ENCODE results near the gene SBNO2.

The SBNO2 gene

DNA sequence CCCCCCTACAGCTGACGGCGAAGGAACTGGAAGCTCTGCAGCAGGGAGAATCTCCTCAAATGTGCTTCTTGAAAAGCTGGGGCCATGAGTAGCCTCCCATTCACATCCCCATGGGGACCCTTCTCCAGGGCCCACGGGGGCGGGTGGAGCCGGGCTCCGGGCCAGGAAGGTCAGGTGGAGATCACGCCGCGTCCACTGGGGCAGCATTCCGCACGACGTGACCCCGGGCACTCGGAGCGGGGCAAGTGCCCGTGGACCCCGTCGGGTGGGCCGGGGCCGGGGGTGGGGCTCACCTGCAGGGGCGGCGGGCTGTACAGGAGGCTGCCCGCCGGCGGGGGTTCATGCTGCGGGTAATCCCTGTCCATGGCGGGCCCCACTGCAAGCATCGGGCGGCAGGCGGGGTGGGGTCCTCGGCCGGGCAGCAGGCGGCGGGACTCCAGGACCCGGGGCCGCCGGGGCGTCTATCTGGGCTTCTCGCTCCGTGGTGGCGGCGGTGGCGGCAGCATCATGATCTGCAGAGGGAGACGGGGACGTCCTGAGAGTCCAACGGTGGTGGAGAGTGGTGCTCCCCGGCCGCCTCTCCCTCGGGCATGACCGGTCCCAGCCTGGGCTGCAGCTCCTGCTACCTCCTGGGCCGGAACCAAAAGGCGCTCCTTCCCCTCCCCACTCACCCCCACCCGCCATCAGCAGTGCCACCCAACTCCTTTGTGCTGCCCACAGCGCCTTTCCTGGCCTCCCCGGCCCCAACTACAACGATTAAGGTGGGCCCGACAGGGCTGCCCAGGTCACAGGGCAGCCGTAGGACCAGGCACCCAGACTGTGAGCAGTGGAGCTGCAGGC, 20.0 kb downstream of the SBNO2 start:
- DNase-seq, result no peak

DNA sequence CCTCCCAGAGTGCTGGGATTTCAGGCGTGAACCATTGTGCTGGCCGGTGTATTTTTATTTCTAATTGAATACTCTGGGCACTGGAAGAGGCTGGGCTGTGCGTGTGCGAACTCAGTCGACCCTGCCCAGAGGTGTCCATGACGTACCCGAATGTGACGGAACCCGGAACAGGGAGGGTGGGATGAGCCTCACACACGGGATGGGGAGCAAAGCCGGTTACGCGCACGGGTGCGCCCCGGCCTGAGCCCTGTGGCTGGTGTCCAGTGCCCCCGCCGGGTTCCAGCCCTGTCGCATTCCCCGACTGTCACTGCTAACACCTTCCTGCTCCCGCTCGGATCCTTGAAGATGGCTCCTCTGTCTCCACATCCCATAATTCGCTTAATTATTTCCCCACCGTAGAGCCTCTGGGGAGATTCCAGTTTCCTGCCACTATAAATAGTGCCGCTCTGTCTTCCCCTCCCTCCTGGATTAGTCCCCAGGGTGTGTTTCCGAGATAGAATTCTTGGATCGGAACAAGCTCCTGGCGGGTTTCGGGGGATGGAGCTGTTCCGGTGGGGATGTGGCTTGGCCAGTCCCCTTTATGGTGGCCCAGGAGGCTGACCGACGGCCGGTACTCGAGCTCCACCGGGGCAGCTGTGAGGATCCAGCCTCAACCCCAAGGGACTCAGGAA, 22.0 kb downstream of the SBNO2 start:
- no peak for DNase-seq

DNA sequence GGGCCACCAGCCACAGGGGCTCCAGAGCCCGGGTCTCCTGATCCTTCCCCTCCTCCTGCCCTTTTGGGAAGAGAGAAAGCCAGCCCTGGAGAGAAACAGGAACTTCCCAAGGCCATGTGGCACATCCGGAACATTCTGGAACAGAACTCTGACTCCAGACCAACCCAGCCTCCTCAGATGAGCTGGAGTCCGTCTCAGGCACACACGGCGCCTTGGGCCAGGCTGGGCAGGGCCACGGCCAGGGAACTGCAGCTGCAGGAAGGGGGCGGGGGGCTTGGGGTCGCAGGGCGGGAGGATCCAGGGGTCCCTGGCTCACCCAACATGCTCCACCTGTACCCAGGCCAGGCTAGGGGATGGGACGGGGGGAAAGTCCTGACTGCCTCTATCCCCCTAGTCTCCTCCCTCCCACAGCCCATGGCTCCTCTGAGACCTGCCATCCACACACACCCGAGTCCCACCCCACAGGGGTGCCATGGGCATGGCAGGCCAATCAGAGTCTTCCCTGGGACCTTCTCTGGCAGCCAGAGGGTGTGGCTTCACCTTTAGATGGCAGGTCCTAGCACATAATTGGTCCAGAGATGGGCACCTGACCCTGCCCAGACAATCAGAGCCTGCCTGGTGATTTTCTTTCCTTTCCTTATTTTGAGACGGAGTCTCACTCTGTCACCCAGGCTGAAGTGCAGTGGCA, 22.9 kb downstream of the SBNO2 start:
- no peak for DNase-seq

DNA sequence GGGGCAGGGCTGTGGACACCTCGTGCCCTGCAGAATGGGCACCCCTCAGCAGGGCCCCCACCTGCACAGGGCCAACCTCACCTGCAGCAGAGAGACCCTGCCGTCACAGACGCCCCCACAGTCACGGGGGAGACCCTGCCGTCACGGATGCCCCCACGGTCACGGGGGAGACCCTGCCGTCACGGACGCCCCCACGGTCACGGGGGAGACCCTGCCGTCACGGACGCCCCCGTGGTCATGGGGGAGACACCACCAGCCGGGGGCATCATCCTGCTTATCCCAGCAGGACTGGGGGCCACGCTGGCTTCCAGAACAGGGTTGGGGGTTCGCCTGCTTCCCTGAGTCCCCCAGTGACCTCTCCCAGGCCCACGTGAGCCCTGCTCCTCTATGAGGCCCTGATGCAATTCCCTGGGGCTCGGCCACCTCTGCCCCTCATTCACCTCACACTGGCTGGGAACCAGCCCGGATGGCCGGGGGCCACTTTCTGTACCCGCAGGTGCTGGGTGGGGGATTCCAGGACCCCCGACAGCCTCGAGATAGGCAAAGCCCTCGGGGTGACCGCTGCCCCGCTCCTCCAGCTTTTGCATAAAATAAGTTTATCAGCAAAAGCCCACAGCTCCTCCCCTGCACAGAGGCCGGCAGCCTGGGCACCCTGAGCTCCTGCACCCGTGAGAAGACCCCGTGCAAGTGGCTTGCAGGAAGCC, 23.6 kb downstream of the SBNO2 start:
- DNase-seq, result no peak

DNA sequence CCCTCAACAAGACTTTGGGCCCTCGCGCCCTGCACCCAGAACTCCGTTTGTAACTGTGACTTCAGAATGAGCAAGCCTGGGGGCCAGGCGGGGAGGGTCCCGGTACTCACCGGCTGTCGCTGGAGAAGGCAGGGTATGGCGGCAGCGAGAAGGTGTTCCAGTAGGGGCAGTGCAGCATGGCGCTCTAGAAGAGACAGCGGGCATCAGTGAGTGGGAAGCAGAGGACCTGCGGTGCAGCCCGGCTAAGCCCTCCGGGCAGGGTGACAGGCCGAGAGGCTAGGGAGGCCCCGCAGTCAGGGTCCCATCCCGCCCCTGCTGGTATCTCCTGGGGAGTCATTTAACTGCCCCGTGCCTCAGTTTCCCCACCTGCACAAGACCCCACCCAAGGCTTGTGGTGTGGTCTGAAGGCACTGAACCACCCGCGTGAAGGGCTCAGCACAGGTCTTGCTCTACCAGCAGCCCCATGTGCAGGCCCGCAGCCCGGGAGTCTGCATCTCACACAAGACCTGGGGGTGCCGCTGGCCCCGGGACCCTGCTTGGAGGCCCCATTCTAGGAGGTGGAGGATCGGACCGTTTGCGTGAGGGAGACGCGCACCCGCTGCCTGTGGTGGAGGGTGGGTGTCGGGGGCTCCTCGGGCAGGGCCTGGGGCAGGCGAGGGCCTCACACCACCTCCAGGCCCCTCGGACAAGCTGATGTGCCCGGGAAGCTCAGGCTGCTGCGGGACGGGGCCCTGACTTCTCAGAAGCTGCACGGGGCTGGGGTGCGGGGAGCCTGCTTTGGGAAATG, 24.6 kb downstream of the SBNO2 start:
- DNase-seq, result no peak

DNA sequence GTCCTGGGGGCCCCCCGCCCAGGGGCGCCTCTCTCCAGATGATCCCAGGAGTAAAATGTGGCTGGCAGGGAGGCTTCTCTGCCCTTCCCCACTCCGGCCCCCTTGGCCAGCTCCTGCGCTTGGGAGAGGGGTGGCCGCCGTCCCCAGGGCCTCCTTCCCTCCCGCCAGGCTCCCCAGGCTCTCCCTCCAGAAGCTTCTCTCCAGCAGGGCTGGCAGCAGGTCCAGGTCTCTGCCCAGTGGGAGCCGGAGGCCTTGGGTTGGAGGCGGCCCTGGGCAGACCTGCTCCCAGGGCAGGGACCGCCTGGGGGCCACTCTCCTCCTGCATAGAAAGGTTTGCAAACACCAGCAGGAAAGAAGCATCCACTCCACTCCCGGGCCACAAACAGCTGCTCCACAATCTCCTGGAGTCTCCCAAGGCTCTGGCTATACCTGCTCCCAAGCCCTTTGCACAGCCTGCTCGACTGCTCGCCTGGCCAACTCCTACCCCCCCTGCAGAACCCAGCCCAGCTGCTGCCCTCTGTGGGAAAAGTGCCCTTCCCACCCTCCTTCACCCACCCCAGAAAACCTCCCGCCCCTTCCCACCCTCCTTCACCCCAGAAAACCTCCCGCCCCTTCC, 26.0 kb downstream of the SBNO2 start:
- no peak for DNase-seq

DNA sequence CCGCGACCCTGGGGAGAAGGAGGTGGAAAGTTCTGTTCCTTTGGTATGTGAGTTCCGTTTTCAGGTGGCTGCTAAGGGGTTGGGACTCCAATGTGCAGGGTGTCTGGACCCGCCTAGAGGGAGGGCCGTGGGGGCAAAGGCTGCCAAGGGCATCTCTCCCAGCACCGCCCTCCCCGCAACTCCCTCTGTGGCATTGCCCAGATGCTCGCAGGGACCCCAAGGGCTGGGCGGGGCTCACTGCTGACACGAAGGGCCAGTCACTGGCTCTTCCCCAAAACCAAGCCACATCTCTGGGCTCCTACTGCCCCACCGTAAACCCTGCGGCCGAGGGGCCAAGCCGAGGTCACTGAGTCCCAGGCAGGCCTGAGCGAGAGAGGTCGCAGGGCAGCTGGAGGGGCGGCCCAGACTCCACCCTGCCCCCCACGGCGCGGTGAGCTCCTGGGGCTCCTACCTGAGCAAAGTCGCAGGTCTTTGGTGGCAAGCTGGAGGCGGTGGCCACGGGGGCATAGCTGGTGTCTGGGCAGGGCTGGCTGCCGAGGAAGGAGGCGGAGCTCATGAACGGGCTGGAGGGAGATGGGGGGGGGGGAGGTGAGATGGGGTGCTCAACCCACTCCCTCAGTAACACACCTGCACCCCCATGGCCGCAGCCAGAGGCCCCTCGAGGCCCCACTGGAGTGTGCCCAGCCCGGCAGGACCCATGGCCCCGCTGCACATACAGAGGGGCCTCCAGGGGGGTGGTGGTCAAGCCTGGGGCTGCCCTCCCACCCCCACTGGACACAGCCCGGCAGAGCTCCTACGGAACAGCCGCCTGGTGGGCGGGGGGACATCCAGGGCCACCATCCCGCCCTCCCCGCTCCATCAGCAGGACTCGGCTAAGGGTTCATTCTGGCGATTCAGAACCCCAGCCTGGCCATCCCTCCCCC, 26.9 kb downstream of the SBNO2 start:
- DNase-seq, result no peak

DNA sequence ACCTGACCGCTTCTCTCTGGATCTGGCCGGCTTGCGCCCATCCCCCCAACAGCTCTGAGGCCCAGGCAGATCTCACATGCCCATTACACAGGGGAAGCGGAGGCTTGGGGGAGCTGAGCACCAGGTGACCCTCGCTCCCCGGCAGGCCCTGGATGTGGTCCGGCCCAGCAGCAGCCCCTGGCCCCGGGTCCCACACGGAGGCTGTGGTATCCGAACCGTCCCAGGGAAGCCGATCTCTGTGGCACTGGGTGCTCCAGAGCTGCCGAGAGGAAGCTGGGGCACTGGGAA, 27.7 kb downstream of the SBNO2 start:
- no peak for DNase-seq

DNA sequence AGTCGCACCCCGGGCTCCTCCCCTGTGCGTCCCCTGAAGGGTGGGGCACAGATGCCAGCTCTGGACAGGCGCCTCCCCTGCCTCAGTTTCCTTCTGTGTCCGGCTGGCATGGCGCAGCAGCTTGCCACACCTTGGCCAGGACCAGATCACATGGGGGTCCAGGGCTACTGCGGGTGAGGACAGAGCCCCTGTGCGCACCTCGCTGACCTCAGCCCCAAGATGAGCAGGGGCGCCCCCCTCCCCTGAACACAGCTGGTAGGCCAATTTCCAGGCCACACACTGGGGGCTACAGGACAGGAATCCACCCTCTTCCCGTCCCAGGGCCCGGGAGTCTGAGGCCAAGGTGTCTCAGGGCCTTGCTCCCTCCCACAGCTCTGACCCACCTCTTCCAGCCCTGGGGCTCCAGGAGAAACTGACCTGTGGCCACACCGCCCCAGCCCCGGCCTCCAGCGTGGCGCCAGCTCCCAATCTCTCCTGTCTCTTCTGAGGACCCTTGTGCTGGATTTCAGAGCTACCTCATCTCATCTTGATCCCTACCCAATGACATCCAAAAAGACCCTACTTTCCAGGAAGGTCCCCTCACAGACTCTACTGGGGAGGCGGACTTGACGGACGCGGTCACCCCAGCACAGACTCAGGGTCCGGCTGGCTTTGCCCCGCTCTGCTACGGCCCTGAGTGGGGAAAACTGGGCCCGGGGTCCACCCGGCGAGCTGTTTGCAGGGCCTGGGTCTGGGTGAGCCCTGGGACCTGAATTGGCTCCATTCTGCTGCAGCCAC, 28.2 kb downstream of the SBNO2 start:
- no peak for DNase-seq

DNA sequence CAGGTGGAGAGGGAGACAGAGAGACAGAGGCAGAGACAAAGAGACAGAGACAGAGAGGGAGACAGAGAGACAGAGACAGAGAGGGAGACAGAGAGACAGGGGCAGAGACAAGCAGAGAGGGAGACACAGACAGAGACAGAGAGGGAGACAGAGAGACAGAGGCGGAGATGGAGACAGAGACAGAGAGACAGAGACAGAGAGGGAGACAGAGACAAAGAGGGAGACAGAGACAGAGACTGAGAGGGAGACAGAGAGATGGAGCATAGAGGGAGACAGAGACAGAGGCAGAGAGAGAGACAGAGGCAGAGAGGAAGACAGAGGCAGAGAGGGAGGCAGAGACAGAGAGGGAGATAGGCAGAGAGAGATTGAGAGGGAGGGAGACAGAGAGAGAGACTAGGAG, 29.3 kb downstream of the SBNO2 start:
- no peak for DNase-seq

DNA sequence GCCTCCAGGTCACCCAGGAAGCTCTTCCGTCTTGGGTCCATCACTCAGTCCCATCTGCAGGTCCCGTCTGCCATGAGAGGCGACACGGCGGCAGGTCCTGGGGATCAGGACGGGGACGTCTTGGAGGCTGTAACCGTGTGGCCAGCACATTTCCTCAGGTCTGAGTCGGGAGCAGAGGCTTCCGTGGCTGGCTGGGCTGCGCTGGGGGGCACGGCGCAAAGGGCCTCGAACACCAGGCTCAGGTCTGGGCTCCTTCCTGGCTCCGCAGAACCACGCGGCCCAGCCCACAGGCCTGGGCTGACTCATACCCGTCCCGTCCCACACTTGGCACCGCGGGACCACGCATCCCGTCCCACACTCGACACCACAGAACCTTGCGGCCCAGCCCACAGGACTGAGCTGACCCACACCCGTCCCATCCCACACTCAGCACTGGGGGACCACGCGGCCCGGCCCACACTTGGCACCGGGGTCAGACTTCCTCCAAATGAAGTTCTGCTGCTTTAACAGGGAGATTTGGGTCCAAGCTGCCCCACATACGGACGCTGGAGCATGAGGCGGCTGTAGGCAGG, 30.2 kb downstream of the SBNO2 start:
- DNase-seq, result no peak

DNA sequence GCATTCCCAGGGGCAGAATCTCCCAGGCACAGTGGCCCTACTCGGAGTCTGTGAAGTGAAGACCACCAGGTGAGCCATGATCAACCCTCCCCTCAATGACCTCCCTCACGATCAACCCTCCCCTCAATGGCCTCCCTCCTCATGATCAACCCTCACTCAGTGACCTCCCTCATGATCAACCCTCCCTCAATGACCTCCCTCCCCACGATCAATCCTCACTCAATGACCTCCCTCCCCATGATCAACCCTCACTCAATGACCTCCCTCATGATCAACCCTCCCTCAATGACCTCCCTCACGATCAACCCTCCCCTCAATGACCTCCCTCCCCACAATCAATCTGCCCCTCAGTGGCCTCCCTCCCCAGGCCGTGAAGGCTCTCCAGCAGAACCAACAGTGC, 32.1 kb downstream of the SBNO2 start:
- peak in 1 of 3 experiments; percentile 19 for DNase-seq

DNA sequence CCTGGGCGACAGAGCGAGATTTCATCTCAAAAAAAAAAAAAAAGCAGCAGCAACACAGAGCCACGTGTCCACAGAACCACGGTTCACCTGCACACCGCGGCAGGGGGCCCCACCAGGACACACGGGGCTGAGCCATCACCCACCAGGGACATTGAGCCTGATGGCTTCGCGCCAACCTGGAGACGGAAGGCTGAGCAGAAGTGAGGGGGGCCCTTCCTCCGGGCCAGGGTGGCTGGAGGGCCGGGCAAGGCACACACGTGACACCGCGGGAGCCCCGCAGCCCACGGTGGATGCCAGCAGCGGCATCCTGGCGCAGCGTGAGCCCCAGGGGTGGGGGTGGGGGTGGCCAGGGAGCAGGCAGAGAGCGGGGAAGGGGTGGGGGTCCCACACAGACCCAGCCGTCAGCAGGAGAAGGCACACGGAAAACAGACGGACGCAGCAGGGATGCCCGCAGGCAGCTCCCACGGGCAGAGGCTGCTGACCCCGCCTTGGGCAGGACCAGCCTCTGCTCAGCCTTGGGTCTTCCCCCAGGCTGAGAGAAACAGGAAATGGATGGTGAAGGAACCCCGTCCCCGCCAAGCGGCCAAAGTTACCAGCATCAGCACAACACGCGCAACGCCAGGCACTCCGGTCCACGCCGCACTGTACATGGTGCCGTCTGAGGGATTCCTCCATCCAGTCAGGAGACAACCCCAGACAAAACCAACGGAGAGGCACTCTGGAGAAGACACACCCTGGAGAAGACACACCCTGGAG, 33.6 kb downstream of the SBNO2 start:
- DNase-seq, result no peak

DNA sequence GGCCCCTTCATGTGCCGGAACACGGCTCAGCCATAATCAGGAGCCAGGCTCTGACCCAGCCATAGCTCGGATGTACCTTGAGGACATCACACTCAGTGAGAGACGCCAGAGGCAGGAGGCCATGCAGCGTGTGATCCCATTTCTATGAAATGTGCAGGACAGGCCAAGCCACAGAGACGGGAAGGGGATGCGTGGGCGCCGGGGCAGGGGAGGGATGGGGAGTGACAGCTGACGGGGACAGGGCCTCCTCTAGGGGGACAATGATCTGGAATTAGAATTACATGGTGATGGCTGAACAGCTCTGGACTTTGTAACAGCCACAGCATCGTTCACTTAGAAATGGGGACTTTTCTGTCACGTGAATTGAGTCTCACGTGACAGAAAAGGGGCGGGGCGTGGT, 34.9 kb downstream of the SBNO2 start:
- DNase-seq, result no peak

DNA sequence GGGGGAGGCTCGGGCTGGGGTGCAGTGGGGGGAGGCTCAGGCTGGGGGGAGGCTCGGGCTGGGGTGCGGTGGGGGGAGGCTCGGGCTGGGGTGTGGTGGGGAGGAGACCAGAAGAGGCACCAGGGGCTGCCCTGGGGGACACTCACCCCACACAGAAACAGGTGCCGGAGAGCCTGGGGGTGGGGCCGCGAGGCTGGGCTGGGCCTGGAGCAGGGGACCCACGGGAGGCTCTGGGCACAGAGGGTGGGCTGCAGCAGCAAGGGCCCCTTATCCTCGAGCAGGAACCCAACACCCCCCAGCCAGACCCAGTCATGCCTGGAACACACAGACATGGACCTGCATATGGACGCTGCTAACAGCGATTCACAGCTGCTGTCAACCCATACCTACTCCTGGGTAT, 35.9 kb downstream of the SBNO2 start:
- no peak for DNase-seq

DNA sequence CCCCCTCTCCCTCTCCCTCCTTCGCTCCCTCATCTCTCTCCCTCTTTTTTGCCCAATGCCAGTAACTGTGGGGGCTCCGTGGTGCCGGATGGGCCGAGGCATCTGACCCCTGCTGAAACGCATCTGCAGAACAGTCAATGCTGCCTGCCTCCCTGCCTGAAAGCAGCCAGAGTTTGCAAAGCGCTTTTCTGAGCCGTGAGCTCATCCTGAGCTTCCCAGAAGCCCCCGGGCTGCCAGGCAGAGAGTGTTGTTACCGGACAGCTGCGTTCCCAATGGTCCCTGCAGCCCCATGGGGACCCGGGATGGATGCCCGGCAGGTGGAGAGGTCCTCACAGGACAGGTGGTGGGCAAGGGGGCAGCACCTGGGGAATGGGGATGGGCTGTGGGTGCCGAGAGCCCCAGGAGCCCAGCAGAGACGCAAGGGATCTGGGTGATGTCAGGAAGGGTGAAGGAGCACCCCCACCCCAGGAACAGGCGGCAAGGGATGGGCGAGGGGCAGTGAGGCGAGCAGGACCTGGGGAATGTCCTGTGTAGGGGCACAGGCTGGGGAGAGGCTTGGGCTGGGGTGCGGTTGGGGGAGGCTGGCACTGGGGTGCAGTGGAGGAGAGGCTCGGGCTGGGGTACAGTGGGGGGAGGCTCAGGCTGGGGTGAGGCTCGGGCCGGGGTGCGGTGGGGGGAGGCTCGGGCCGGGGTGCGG, 37.3 kb downstream of the SBNO2 start:
- no peak for DNase-seq

DNA sequence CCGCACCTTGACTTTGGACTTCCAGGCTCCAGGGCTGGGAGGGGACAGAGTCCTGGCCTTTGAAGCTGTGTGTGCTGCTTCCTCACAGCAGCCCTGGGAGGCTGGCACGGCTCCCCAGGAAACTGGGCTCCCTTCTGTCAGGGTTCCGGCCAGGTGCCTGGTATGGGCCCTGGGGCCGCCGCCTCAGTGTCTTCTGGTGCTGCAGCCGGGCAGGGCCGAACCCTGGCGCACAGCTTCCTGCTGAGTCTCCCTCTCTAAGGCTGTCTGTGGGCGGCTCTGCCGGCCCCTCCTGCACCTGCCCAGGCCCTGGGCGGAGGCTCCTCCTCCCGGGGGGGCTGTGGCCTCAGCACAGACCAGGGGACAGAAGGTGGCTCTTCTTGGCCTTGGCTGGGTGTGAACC, 37.9 kb downstream of the SBNO2 start:
- DNase-seq, result peak in 2 of 3 experiments; percentile 75 to 78

DNA sequence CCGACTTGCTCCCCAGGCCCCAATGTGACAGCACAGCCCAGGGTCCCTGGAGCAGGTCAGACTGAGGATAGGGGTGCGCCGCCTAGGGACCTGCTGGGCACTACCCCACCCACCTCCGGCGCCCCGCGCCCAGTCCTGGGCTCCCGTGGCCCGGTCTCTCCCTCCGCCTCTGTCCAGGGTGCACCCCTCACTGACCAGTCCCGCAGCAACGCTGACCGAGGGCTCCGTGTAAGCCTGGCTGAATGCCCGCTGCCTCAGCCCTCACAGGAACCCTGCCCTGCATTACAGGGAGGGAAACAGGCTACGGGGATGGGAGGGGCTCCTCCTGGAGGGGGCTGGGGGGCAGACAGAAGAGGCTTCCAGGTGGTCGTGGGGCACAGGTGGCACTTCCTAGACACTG, 38.6 kb downstream of the SBNO2 start:
- no peak for DNase-seq

DNA sequence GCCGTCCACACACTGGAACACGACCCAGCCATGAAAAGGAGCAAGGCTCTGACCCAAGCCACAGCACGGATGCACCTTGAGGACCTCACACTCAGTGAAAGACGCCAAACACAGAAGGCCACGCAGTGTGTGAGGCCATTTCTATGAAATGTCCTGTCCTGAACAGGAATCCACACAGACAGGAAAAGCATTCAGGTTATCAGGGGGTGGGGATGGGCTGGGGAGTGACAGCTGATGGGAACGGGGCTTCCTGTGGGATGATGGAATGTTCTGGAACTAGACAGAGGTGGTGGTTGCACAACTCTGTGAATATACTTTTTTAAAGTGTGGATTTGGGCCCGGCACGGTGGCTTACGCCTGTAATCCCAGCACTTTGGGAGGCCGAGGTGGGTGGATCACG, 39.6 kb downstream of the SBNO2 start:
- no peak for DNase-seq
